GM18526 (cell line): ENCODE results near the gene GCM1.

ENCODE experiments used
- POLR2A ChIP-seq: IDR thresholded peaks from 3 replicates; pipeline ENCODE4 v1.6.1; 2011; ENCODE audit not compliant: insufficient read length; ENCODE audit errors: extremely low read depth

Gene GCM1

GRCh38 chr6:53148684-53149083 lies at the start of gene GCM1:
TSS of gene GCM1 (minus strand) at chr6:53148841. CDS start at chr6:53145632, 3,209 bp downstream.
- TF ChIP-seq POLR2A: no peak

GRCh38 chr6:53197553-53197952 lies 48.9 kb upstream of the GCM1 start:
- TF ChIP-seq POLR2A: no peak

- TF ChIP-seq POLR2A: no peak
Measured at GRCh38 chr6:53195048-53195447, 46.4 kb upstream of the GCM1 start.

- TF ChIP-seq POLR2A: no peak
Measured at GRCh38 chr6:53192682-53193188, 44.1 kb upstream of the GCM1 start.

- TF ChIP-seq POLR2A: no peak
Measured at GRCh38 chr6:53189554-53189953, 40.9 kb upstream of the GCM1 start.

GRCh38 chr6:53188833-53189232 lies 40.2 kb upstream of the GCM1 start:
- TF ChIP-seq POLR2A: no peak

- no peak for TF ChIP-seq POLR2A
Measured at GRCh38 chr6:53180678-53181077, 32.0 kb upstream of the GCM1 start.

GRCh38 chr6:53179961-53180651 lies 31.5 kb upstream of the GCM1 start:
- no peak for TF ChIP-seq POLR2A

- no peak for TF ChIP-seq POLR2A
Measured at GRCh38 chr6:53178837-53179432, 30.3 kb upstream of the GCM1 start.

GRCh38 chr6:53175027-53175426 lies 26.4 kb upstream of the GCM1 start:
- no peak for TF ChIP-seq POLR2A

GRCh38 chr6:53172468-53172803 lies 23.8 kb upstream of the GCM1 start:
- no peak for TF ChIP-seq POLR2A

GRCh38 chr6:53171605-53172467 lies 23.2 kb upstream of the GCM1 start:
- TF ChIP-seq POLR2A: no peak

- TF ChIP-seq POLR2A: no peak
Measured at GRCh38 chr6:53168516-53169267, 20.1 kb upstream of the GCM1 start.

GRCh38 chr6:53165293-53165692 lies 16.7 kb upstream of the GCM1 start:
- TF ChIP-seq POLR2A: no peak

GRCh38 chr6:53162606-53163005 lies 14.0 kb upstream of the GCM1 start:
- TF ChIP-seq POLR2A: no peak
